Fibroblast of villous mesenchyme (primary cell): Measurements from ENCODE around the gene SLC22A15. TPM values are rescaled to one million over a fixed set of nuclear protein-coding genes. Genes with fewer than 3 reads are reported as not detected.

Experiments used
- DNase-seq: peaks from one replicate; pipeline ENCODE4 v3.0.0-alpha.2; 2010; ENCODE audit warnings: low read depth
- H3K4me3 ChIP-seq: 2 replicates; pipeline ENCODE4 v1.5.1; 2011; ENCODE audit warnings: low read depth, mild to moderate bottlenecking, low read length
- total RNA-seq: library from RNA; depleted of rRNA; stranded (reverse); fragments of >200 nt; gene quantifications from 2 replicates; pipeline ENCODE4 v1.2.3, GENCODE V29; 2012
- TF ChIP-seq, protein P1 (sequence below): IDR thresholded peaks from 2 replicates; pipeline ENCODE4 v1.5.1; 2012; ENCODE audit warnings: low read depth, mild to moderate bottlenecking, low read length; ENCODE audit not compliant: insufficient read depth

The SLC22A15 gene
- total RNA-seq, 1 donor, result 7.8 TPM

DNA sequence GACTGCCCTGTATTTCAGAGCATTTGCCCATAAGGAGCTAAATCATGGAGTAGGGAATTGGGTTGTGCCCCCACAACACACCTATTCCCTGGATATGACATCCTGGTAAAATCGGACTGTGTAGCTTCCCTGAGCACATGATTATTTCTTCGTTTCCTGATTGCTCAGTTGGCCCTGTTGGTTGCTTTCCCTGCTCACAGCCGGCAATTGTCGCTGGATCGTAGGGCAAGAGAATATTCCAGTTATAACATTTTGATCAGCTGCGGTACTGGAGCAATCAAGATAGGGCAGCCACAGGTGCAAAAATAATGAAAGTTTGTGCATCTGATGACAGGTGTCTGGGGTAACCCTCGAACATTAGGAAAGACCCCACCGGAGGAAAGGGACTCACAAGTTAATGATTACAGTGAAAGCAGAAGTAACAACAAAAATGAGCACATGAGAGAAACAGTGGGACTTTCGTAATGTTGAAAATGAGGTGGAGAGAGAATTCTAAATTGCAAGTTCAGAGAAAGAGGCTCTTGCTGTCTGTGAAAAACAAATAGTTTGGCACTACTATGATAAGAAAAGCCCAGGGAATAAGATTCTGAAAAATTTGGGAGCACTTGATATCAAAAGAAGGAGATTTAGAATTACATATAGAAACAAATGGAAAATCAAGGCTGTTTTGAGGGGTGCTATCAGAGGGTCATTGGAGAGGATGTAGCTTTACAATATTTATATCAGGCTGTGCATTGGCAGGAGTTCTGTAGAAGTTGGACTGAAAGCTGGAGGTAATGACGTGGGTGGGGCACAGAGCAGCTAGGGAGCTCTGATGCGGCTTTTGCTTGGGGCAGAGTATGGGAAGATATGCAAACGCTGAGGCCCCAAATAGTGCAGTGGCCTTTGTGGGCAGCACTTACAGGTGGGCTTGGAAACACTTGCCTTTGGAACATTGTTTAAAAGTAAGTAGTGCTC lies 134.5 kb downstream of the SLC22A15 start, which contains the start of gene MAB21L3:
MAB21L3 (plus strand) TSS at position 833 of the 957 bp plus-strand sequence. CDS start 1,217 bp downstream, outside the sequence.
- TF ChIP-seq, protein P1, sequence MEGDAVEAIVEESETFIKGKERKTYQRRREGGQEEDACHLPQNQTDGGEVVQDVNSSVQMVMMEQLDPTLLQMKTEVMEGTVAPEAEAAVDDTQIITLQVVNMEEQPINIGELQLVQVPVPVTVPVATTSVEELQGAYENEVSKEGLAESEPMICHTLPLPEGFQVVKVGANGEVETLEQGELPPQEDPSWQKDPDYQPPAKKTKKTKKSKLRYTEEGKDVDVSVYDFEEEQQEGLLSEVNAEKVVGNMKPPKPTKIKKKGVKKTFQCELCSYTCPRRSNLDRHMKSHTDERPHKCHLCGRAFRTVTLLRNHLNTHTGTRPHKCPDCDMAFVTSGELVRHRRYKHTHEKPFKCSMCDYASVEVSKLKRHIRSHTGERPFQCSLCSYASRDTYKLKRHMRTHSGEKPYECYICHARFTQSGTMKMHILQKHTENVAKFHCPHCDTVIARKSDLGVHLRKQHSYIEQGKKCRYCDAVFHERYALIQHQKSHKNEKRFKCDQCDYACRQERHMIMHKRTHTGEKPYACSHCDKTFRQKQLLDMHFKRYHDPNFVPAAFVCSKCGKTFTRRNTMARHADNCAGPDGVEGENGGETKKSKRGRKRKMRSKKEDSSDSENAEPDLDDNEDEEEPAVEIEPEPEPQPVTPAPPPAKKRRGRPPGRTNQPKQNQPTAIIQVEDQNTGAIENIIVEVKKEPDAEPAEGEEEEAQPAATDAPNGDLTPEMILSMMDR, result no peak
- H3K4me3 ChIP-seq, result no peak within 1 kb of the TSS
- DNase-seq, result no peak

- peak; percentile 43 for DNase-seq
- TF ChIP-seq, protein P1, result no peak
- H3K4me3 ChIP-seq, result no peak overlapping the region
Measured at GRCh38 chr1:116111524-116112021, 135.3 kb downstream of the SLC22A15 start.

GRCh38 chr1:116112388-116113140 lies 136.3 kb downstream of the SLC22A15 start:
- no peak for DNase-seq
- TF ChIP-seq, protein P1, result no peak
- H3K4me3 ChIP-seq, result no peak overlapping the region

GRCh38 chr1:116113615-116114014 lies 137.3 kb downstream of the SLC22A15 start:
- H3K4me3 ChIP-seq, result no peak overlapping the region
- TF ChIP-seq, protein P1, result no peak
- no peak for DNase-seq

- TF ChIP-seq, protein P1, result no peak
- peak; percentile 47 for DNase-seq
- H3K4me3 ChIP-seq, result no peak overlapping the region
Measured at GRCh38 chr1:116115476-116116439, 139.4 kb downstream of the SLC22A15 start.

DNA sequence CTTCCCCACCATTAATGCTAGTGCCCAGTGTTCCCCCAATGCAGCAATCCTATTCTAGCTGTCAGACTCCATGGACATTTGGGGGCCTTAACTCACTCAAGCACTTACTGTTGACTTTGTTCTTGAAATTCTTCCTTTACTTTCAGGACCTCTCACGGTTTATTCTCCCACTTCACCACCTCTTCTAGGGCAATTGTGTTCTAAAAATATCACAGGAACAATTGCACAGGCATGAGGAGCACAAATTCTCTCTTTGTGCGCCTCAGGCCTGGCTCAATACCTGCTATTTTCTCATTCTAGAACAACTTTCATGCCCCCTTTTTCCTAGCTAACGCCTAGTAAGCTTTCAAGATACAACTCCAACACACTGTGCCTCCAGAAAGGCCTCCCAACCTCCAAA lies 142.2 kb downstream of the SLC22A15 start:
- no peak overlapping the region for H3K4me3 ChIP-seq
- no peak for DNase-seq
- TF ChIP-seq, protein P1, result no peak
